ENCODE data around the gene TAAR5. TPM values are rescaled to one million over a fixed set of nuclear protein-coding genes. Genes with fewer than 3 reads are reported as not detected.
A peak's percentile ranks its signal among the peaks of the same experiment; 100 is the strongest.

Gene TAAR5
- total RNA-seq, 1 experiment from 2014 or later, result not detected

GRCh38 chr6:132570221-132570777 is 19.2 kb downstream of the TAAR5 start, which contains the start of gene TAAR6:
Gene TAAR6 (plus strand): TSS chr6:132570322. CDS start chr6:132570322, 0 bp downstream.
- Mint-ChIP-seq H3K9me3 (ENCODE audit: unreplicated experiment) (no peaks in the 10 kb centered on the region), H3K27me3 (ENCODE audit: insufficient read depth, unreplicated experiment) (peaks cover 5% of the 10 kb centered on the region), H3K36me3 (ENCODE audit: insufficient read depth, unreplicated experiment) (no peaks in the 10 kb centered on the region), H3K27ac (ENCODE audit: unreplicated experiment) (no peak within 1 kb of the TSS), H3K4me3 (ENCODE audit: unreplicated experiment) (no peak within 1 kb of the TSS), H3K4me1 (ENCODE audit: low read depth, unreplicated experiment) (peaks cover 5% of the 10 kb centered on the region)
- H3K27me3 ChIP-seq (replicated peaks; ENCODE audit: control insufficient read depth, insufficient read depth, low read length), result no peaks in the 10 kb centered on the region
- no peak for DNase-seq
- no TSS peak for BruUV-seq (replicated peaks)
- no peaks in the 10 kb centered on the region for H3K36me3 ChIP-seq (ENCODE audit: control insufficient read depth, insufficient read depth, low read length)
- ChIA-PET POLR2A (no interaction called here), CTCF (no interaction called here)
- peaks cover 3% of the 10 kb centered on the region; the same call in 1 of the 2 replicates for H3K4me1 ChIP-seq
- H3K4me3 ChIP-seq (ENCODE audit: low read depth, low read length), result no peak within 1 kb of the TSS
- TF ChIP-seq CTCF (IDR thresholded peaks at IDR 0.05; ENCODE audit: insufficient read depth in 1 of 2, low read depth in 1 of 2, low read length in 1 of 2, severe bottlenecking in 1 of 2, unreplicated experiment in 1 of 2), result no peak
- H3K9me3 ChIP-seq, result no peaks in the 10 kb centered on the region
- intact Hi-C loops (cut with micrococcal nuclease; ENCODE audit: unreplicated experiment), result no loop called here

DNA sequence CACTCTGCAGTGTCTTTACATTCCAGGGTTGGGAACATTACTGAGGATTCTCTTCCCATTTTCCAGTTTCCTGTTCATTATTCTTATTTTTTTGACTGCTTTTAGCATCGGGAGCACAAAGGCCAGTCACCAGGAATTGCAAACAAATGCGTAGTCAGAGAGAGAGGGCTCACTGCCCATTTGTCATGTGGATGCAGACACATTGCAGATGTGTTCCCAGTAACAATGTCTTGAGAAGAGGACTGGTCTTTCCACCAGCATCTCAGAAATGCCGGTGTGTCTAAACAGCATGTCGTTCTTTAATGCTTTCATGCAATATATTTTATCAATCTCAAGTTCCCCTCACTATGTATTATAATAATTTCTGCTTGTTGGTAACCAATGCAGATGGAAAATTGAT is 20.4 kb downstream of the TAAR5 start:
- peaks cover 5% of the 10 kb centered on the region for H3K27me3 Mint-ChIP-seq (ENCODE audit: insufficient read depth, unreplicated experiment)
- Histone ChIP-seq H3K27me3 (replicated peaks; ENCODE audit: control insufficient read depth, insufficient read depth, low read length) (no peaks in the 10 kb centered on the region), H3K36me3 (ENCODE audit: control insufficient read depth, insufficient read depth, low read length) (no peaks in the 10 kb centered on the region), H3K9me3 (no peaks in the 10 kb centered on the region), H3K4me1 (peaks cover 3% of the 10 kb centered on the region; the same call in 1 of the 2 replicates), H3K4me3 (ENCODE audit: low read depth, low read length) (no peak overlapping the region)
- no peak overlapping the region for H3K4me3 Mint-ChIP-seq (ENCODE audit: unreplicated experiment)
- no peaks in the 10 kb centered on the region for H3K9me3 Mint-ChIP-seq (ENCODE audit: unreplicated experiment)
- CTCF ChIA-PET, result no interaction called here
- POLR2A ChIA-PET, result no interaction called here
- DNase-seq, result no peak
- no peak overlapping the region for H3K27ac Mint-ChIP-seq (ENCODE audit: unreplicated experiment)
- H3K4me1 Mint-ChIP-seq (ENCODE audit: low read depth, unreplicated experiment), result peaks cover 5% of the 10 kb centered on the region
- intact Hi-C loops (cut with micrococcal nuclease; ENCODE audit: unreplicated experiment), result no loop called here
- no peaks in the 10 kb centered on the region for H3K36me3 Mint-ChIP-seq (ENCODE audit: insufficient read depth, unreplicated experiment)
- BruUV-seq (replicated peaks), result no TSS peak
- no peak for TF ChIP-seq CTCF (IDR thresholded peaks at IDR 0.05; ENCODE audit: insufficient read depth in 1 of 2, low read depth in 1 of 2, low read length in 1 of 2, severe bottlenecking in 1 of 2, unreplicated experiment in 1 of 2)

DNA sequence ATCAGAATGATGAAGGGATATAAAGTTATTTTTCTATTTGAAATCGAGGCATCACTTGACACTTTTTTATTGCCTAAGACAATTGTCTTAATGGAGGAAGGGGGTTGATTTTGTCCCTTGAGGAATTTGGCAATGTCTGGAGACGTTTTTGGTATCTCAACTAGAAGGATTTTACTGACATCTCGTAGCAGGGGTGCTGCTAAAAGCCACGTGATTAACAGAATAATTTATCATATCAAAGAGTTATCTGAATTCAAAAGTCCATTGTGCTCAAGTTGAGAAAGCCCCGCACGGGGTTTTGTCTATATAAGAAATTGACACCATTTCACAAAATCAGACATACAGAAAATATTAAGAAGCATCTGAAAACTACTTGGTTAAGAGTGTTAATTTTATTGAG is 20.9 kb downstream of the TAAR5 start:
- Histone ChIP-seq H3K4me3 (ENCODE audit: low read depth, low read length) (no peak overlapping the region), H3K36me3 (ENCODE audit: control insufficient read depth, insufficient read depth, low read length) (no peaks in the 10 kb centered on the region), H3K27me3 (replicated peaks; ENCODE audit: control insufficient read depth, insufficient read depth, low read length) (no peaks in the 10 kb centered on the region), H3K9me3 (no peaks in the 10 kb centered on the region), H3K4me1 (peaks cover 3% of the 10 kb centered on the region; the same call in 1 of the 2 replicates)
- intact Hi-C loops (cut with micrococcal nuclease; ENCODE audit: unreplicated experiment), result no loop called here
- ChIA-PET CTCF (no interaction called here), POLR2A (no interaction called here)
- Mint-ChIP-seq H3K4me3 (ENCODE audit: unreplicated experiment) (no peak overlapping the region), H3K9me3 (ENCODE audit: unreplicated experiment) (no peaks in the 10 kb centered on the region), H3K4me1 (ENCODE audit: low read depth, unreplicated experiment) (peaks cover 5% of the 10 kb centered on the region), H3K27me3 (ENCODE audit: insufficient read depth, unreplicated experiment) (peaks cover 5% of the 10 kb centered on the region), H3K36me3 (ENCODE audit: insufficient read depth, unreplicated experiment) (no peaks in the 10 kb centered on the region), H3K27ac (ENCODE audit: unreplicated experiment) (peak overlapping the region; percentile 52)
- DNase-seq, result no peak
- no peak for TF ChIP-seq CTCF (IDR thresholded peaks at IDR 0.05; ENCODE audit: insufficient read depth in 1 of 2, low read depth in 1 of 2, low read length in 1 of 2, severe bottlenecking in 1 of 2, unreplicated experiment in 1 of 2)
- BruUV-seq (replicated peaks), result no TSS peak

Data from Caco-2 (cell line).